ENCODE results near the gene TLE6.

The TLE6 gene

GRCh38 chr19:2945575-2946184, 31.7 kb upstream of the TLE6 start:
- no peak for TF ChIP-seq CTCF (IDR thresholded peaks at IDR 0.05; ENCODE audit: low read depth, low read length, missing control alignments)
- in situ Hi-C loops (cut with HindIII; ENCODE audit: low sequenced_read_pairs), result no loop called here
- H3K4me3 ChIP-seq (ENCODE audit: low read depth, low read length), result peak overlapping the region; percentile 91
- DNase-seq (ENCODE audit: low read depth), result no peak

- peak overlapping the region; percentile 100 for H3K4me3 ChIP-seq (ENCODE audit: low read depth, low read length)
- no peak for TF ChIP-seq CTCF (IDR thresholded peaks at IDR 0.05; ENCODE audit: low read depth, low read length, missing control alignments)
- in situ Hi-C loops (cut with HindIII; ENCODE audit: low sequenced_read_pairs), result no loop called here
- no peak for DNase-seq (ENCODE audit: low read depth)
Observed at GRCh38 chr19:2949939-2950285, 27.5 kb upstream of the TLE6 start.

- in situ Hi-C loops (cut with HindIII; ENCODE audit: low sequenced_read_pairs), result no loop called here
- no peak for TF ChIP-seq CTCF (IDR thresholded peaks at IDR 0.05; ENCODE audit: low read depth, low read length, missing control alignments)
- H3K4me3 ChIP-seq (ENCODE audit: low read depth, low read length), result peak overlapping the region; percentile 100
- peak; percentile 99 for DNase-seq (ENCODE audit: low read depth)
Observed at GRCh38 chr19:2950286-2951124, 26.9 kb upstream of the TLE6 start.

- in situ Hi-C loops (cut with HindIII; ENCODE audit: low sequenced_read_pairs), result no loop called here
- H3K4me3 ChIP-seq (ENCODE audit: low read depth, low read length), result no peak overlapping the region
- TF ChIP-seq CTCF (IDR thresholded peaks at IDR 0.05; ENCODE audit: low read depth, low read length, missing control alignments), result no peak
- DNase-seq (ENCODE audit: low read depth), result no peak
Observed at GRCh38 chr19:2952953-2953481, 24.3 kb upstream of the TLE6 start.

GRCh38 chr19:2957160-2957559, 20.2 kb upstream of the TLE6 start:
- no peak overlapping the region for H3K4me3 ChIP-seq (ENCODE audit: low read depth, low read length)
- in situ Hi-C loops (cut with HindIII; ENCODE audit: low sequenced_read_pairs), result no loop called here
- no peak for DNase-seq (ENCODE audit: low read depth)
- no peak for TF ChIP-seq CTCF (IDR thresholded peaks at IDR 0.05; ENCODE audit: low read depth, low read length, missing control alignments)

GRCh38 chr19:2960120-2960519, 17.2 kb upstream of the TLE6 start:
- TF ChIP-seq CTCF (IDR thresholded peaks at IDR 0.05; ENCODE audit: low read depth, low read length, missing control alignments), result no peak
- H3K4me3 ChIP-seq (ENCODE audit: low read depth, low read length), result no peak overlapping the region
- no peak for DNase-seq (ENCODE audit: low read depth)
- in situ Hi-C loops (cut with HindIII; ENCODE audit: low sequenced_read_pairs), result no loop called here
